ENCODE results near the gene MEIOB.

Gene MEIOB

DNA sequence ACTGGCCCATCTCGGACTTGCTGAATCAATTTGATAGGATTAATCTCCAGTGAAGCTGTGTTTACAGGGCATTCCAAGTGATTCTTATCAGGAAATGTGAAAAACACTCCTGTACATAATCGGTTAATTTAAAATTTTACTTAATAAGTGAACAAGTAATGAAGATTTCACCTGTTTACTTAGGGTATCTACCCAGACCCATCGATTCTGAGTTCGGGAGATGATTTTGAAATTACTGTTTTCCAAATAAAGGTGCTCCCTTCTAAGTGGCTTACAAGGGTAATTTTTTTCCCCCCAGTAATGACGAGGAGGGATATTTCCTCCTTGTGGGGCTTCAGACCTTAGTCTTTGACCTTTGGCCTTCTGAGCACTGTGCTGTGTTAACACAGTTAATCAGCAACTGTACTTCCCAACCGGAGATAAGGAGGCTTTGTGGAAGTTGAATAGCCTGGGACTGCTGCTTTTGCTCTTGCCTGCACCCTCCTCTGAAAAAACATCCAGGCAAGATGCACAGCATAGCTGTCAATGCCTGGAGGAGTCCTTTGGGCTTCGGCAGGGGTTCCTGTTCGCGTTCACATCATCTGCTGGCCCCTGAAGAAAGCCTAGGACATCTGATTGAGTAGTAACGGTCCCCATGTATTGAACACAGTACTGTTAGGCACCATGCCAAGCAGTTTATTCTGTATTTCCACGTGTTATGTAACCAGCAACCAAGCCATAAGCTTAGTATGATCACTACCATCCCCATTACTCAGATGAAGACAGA, 43.1 kb downstream of the MEIOB start:
- no peak for DNase-seq

DNA sequence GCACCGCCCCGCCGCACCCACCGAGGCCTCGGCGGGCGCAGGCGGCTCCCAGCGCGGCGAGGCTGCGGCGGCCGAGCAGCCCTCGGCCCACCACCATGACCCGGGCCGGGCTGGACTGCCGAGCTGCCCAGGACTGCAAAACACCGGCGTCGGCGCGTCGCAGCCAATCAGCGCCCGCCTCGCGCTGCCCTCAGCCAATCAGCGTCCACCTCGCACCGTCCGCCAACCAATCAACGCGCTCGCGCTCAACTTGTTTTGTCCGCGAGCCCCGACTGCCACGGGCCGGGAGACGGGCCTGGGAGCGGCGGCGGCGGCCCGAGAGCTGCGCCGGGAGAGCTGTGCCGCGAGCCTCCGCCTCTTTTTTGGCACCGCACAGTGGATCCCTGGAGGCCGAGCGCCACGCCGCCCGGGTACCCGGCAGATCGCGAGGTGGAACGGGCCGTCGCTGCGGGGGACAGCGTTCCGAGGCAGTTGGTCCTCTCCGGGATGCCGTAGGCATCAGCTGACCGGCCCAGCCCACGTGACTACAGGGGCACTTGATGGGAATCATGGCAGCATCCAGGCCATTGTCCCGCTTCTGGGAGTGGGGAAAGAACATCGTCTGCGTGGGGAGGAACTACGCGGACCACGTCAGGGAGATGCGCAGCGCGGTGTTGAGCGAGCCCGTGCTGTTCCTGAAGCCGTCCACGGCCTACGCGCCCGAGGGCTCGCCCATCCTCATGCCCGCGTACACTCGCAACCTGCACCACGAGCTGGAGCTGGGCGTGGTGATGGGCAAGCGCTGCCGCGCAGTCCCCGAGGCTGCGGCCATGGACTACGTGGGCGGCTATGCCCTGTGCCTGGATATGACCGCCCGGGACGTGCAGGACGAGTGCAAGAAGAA, 45.0 kb downstream of the MEIOB start, which contains the start of the genes FAHD1 and HAGH:
TSS of gene FAHD1 (plus strand) at position 516 of the 883 bp plus-strand sequence. CDS start at position 549, 33 bp downstream.
TSS of gene HAGH (minus strand) at position 135 of the 883 bp plus-strand sequence. CDS start at position 97, 38 bp downstream.
- peak; percentile 67 to 77 (median 73) for DNase-seq

DNA sequence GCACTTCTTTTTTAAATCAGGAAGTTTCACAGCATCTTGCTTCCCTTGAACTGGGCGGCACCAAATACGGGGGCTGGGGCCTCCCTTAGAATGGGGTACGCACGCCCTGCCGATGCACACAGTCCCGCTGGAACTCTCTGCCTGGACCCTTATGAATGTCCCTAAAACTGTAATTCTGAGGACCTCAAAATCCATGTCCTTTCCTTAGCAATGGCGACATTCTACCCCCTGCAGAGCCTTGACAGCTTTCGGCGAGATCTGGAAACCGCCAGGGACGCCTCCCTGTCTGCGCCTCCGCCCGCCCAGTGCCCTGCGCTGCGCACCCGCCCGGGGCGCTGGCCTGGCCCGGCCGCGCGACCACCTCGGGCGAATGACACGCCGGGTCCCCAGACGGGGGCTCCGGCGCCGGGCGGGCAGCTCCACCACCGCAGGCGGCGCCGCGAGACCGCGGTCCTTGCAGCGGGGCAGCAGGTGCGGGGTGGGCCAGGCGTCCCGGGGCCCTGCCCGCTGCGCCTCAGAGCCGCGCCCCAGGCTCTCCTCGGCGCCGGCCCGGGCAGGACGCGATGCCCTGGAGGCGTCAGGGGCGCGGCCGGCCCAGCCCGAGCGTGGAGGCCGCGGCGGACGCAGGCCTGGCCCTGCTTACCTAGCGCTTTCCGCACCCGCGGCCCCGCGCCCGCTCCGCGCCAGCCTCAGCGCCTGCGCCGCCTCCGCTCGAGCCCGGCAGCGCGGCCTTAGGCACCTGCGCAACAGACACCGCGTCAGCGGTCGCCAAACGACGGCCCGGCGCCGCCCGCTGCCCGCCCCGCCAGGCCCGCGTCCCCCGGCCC, 45.9 kb downstream of the MEIOB start:
- DNase-seq: peak; percentile 37 to 69 (median 58)

DNA sequence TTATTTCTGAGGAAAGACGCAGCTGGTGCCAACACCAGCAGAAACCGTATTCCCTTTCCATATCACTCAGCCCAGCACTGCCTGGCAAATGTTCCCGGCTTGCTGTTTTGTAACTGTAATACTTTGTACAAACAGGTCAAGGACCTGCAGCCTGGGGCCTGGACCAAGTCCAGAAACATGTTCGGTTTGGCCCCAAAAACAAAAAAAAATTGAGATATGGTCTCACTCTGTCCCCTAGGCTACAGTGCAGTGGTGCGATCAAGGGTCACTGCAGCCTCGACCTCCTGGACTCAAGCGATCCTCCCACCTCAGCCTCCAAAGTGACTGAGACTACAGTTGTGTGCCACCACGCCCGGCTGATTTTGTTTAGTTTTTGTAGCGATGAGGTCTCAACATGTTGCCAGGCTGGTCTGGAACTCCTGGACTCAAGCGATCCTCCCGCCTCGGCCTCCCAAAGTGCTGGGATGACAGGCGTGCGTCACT, 46.5 kb downstream of the MEIOB start:
- no peak for DNase-seq

DNA sequence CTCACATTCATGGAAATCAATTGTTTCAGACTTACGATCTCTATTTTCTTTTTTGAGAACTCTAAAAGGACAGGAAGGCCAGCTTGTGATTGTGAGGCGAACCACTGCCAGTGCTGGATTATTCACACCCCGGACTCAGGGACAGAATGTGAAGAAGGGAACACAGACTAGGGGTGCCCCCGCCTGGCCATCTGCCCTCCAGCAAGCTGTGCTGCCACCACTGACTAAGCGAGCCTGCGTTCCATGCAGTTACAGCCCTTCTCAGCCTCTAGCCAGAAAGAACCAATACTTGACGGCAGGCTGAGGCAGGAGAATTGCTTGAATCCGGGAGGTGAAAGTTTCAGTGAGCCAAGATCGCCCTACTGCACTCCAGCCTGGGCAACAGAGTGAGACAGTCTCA, 48.1 kb downstream of the MEIOB start:
- DNase-seq: no peak

DNA sequence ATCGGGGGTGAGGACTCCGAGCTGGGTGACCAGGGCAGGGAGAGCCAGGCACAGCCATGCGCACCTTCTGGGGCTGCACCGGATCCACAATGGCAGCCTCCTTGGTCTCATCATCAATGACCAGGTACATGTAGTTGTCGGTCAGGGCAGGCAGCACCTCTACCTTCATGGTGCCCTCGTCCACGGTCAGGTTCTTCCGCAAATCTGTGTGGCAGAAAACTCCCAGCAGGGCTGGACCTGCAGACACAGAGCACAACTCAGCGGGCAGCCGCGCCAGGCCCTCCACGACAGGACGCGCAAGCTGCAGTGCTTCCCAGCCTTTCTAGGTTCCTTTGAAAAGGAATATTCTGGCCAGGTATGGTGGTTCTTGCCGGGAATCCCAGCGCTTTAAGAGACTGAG, 49.2 kb downstream of the MEIOB start:
- no peak for DNase-seq

DNA sequence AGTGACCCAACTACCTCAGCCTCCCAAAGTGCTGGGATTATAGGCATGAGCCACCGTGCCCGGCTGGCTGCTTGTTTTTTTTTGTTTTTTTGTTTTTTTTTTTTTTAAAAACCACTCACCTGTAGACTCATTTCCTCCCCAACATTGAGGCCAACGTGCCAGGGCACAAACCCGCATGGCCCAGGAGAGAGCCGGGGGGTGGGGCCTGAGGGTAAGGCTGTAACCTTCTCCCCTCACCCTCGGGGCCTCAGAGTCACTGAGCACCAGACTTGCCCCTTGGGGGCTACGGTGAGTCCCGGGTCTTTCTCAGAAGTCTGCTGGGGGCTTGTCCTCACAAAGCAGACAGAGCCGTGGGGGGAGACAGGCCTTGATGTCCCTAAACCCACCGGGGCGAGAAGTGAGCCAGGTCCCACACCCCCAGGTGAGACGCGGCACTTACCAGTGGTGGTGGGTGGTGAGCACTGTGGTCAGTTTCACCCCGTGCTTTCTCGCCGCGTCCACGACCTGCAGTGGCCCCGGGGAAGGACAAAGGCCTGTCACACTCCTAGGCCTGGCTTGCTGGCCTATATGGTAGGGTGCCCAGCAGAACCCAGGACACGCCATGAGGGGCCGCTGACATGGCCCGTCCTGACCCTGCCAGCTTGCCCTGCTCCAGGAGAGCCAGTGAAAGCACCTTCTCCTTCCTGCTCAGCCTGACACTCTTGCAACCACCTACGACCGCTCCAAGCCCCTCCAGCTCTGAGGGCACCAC, 49.9 kb downstream of the MEIOB start:
- no peak for DNase-seq

DNA sequence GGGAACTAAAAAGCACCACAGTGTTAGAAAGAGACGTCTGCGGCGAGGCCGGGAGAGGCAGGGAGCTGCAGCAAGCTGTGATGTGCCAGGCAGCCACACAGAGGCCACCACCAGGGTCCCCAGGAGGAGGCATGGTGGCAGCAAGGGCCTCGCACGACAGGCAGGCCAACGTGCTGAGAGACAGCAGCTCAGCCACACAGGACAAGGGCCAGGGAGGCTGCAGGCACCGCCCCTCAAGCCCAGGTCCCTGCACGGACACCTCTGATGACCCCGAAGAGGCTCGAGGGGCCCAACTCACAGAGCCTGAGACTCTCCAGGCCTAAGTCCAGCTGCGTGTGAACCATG, 51.0 kb downstream of the MEIOB start:
- DNase-seq: no peak

DNA sequence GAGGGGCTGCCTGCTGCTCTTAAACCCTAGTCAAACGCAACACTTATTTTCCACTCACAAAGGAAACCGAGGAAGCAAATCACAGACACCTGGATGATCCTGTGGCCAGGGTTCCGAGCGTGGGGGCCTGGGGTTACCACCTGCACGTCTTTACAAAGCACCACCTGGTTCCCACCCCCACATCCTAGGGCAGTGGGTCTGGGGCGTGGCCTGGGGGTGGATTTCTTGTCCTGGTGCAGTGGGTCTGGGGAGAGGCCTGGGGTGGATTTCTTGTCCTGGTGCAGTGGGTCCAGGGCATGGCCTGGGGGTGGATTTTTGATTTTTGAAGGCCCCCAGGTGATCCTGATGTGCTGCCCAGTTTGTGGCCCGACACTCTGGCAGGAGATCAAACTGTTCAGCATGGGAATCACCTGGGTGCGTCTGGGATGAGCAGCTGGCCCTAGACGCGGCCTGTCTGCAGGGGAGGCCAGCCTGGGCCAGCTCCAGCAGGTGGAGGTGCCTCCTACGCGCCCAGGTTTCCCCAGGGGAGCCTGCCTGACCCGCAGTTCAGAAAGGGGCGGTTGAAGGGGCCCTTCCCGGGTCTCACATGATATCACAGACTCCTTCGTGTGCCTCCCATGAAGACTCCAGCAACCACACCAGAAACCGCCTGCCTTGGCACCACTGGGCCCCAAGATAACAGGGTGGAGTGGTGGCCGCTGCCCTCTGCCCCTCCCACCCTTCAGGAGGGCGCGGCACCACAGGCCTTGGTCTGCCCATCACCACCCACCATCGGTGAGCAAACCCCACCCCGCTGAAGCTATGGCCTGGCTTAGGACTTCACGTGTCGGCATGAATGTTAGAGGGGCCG, 51.6 kb downstream of the MEIOB start:
- DNase-seq: no peak

DNA sequence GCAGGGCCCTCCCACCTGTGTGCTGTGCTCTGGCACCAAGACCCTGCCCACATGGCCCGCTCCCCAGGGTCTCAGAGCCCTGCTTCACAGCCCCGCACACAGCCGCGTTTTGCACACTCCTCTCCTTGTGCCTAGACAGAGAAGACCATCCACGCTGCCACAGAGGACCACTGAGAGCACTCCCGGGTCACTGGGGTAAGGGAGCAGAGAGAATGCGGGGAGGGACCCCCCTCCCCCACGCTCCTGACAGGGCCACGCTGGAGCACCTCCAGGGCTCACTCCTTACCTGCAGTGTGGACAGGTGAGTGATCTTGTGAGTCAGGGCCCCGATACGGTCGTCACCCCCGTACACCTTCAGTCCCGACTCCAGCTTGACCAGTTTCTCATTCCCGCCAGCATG, 52.4 kb downstream of the MEIOB start:
- DNase-seq: no peak

DNA sequence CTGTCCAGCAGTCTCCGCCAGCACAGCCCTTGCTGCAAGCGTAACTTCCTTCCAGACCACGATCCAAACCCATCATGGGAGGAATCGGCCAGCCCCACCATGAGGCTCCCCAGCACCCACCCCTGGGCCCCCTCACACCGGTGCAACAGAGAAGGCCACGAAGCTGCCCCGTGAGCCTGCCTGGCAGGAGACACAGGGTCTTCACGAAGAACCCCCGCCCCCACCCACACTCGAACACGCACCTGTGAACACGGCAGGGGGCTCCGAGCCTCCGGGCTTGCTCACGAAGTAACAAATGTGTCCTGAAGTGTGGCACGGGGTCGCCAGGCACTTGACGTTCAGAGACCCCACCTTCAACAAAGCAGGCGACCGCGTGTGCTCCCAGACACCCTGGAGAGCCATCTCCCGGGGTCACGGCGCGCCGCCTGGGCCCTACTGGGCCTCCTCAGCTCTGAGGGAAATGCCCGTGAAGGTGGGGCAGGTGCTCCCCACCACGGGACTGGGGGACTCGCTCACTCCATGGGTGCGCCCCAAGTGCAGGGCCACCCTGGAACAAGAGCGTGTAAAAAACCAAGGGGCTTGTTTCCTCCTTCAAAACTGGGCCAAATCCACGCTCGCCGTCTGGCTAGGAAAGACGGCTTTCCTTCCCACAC, 53.0 kb downstream of the MEIOB start:
- DNase-seq: no peak

DNA sequence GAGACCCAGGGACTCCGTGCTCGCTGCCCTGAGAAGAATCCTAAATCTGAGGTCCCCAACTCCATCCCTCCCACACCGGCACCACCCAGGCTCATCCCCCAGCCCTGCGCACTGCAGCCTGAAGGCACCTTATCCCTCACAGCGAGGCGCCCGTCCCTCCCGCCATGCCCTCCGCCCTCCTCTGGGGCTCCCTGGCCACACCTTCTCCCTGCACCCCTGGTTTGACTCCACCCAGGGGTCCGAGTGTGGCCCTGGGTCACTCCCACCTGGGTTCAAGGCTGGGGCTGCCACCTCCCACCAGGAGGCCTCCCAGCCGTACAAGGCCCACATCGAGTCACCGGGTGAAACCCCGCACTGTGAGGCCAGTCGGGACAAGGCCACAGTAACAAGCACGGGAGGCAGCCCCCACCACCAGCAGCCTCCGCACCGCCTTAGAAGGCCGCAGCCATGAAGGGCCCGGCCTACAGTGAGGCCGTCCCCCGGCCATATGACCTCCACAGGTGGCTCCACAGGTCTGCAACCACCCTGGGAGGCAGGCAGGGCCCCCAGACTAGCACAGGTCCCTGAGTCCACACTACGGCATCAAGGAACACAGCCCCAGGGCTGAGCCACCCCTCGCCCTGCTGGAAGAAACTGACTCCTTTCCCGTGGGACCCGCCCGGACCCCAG, 53.6 kb downstream of the MEIOB start:
- DNase-seq: no peak

DNA sequence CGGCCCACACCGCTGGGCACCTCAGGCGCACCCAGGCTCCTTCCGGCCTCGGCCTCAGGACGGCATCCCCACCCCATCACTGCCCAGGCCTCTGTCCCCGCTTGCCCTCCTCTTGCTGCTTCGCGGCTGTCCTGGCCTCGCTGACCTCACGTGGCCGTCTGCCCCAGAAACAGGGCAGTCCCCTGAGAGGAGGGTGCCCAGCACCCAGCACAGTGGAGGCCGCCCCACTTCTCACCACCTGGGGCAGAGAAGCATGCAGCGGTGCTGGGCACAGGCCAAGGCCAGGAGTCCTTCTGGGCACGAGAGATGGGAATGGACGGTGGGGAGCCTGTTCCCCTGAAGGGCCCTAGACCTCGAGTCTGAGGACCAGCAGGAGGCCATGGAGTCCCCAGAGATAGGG, 54.2 kb downstream of the MEIOB start:
- DNase-seq: no peak

DNA sequence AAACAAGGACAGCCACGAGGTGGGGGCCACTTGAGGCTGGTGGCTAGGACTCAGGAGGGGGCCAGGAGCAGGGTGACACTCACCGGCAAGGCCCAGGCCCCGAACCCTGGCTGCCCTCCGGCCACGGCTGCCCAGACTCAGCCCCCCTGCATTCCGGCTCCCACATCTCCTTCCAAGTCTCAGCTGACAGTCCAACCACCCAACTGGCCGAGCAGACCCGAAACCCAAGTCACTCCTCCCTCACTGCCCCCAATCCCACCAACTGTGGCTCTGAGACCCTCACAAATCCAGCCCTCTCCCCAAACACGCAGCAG, 54.7 kb downstream of the MEIOB start:
- no peak for DNase-seq

DNA sequence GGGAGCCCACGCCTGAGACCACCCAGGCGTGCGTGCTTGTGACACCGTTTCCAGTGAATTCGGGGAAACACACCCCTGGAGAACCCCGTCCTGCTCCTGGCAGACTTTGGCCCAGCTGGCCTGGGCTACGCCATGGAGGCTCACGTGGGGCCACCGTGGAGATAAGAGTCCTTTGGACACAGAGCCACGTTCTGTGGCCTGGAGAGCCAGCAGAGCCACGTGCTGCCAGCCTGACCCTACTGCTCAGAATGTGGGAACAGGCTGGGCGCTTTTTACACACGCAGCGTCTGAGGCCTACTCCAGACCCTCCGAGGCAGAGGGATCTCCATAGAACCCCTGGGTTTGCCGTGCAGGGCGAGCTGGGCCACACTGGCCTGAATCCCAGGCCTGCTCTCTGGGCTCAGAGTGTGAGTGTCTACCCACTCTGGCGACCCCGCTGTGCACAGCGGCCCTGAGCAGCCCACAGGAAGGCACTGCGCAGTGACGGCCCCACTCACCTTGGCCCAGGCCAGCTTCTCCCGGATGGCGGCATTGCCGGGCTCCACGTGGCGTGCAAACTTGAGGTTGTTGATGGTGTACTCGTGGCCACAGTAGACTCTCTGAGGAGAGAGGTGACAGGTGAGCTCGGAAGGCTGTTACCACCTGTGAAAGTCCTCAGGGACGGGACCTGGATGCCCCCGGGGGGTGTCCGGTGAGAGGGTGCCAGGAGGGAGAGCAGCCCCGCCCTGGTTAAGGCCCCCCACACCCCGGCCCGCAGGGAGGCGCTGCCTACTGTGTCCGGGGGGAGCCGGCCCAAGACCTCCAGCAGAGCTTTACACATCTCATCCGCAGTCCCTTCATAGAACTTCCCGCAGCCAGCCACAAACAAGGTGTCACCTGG, 55.3 kb downstream of the MEIOB start:
- DNase-seq: no peak

DNA sequence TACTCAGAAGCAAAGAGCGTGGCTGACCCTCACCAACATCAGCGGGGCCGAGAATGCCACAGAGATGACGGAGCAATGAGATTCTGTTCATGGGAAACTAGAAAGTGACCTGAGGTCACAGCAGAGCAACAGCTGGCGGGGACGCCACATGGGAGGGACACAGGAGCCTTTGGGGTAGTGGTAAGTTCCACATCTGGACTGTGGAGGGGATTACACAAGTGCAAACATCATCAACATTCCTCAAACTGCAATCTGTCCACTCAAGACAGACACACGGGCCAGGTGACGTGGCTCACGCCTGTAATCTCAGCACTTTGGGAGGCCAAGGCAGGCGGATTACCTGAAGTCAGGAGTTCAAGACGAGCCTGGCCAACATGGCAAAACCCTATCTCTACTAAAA, 56.5 kb downstream of the MEIOB start:
- DNase-seq: no peak

DNA sequence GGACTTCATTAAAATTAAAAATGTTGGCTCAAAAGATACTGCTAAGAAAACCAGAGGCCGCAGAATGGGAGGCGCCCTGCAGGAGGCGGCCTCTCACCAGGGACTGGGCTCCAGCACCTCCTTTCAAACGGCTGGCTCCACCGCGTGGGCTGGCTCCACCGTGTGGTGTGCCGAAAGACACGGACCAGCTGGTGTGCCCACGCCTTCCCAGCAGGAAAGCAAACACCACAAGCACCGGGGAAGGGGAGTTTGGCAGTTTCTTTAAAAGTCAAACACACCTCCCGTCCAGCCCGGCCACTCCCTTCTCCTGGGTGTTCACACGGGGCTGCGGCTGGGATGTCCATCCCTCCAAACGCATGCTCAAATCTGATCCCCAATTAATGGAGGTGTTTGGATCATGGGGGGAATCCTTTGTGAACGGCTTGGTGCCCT, 59.2 kb downstream of the MEIOB start:
- DNase-seq: peak in 1 of 4 experiments; percentile 33

DNA sequence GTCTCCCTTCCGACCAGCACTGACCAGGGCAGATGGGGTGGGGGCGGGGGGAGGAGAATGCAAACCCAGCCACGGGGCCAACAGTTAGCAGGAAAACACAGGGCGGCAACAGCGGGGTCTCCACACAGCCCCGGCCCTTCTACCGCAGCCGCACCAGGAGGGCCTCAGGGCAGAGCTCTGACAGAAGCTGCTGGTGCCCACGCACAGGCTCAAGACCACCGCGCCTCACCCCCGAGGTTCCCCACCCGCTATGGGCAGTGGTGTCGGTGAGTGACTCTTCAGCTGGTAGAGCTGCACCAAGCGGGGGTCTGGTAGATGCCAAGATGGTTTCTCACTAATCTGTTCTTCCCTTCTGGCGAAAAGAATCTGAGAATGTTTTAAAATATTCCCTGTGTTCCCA, 61.4 kb downstream of the MEIOB start:
- DNase-seq: no peak

DNA sequence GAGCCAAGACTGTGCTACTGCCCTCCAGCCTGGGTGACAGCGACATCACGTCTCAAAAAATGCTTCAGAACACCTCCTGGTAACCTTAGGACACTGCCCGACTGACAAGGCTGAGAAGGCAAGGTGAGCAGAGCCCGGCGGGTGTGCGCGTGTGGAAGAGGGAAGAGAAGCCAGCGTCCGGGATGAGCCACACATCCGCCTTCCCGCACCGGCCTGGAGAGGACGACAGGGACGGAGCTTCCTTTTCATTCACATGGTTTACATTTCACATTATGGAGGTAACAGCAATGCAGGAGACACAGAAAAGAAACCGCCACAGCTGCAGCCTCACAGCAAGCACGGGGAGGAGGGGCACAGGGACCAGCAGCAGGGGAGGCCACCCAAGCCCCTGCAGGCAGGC, 61.9 kb downstream of the MEIOB start:
- no peak for DNase-seq
